Activated T-cell treated with anti-CD3 and anti-CD28 coated beads, Interleukin-2, amount 50 U/mL, for 4 hours (primary cell): ENCODE results near the gene ALKBH7. TPM values are rescaled to one million over a fixed set of nuclear protein-coding genes. Genes with fewer than 3 reads are reported as not detected.
A peak's percentile ranks its signal among the peaks of the same experiment; 100 is the strongest.

Source experiments
- ATAC-seq, 2 donors: fragments of 200-7000 bp; cut with Tn5 transposase; one replicate each; pipeline ENCODE4 v1.10.0; 2021
- DNase-seq: peaks from one replicate; pipeline ENCODE4 v3.0.0-alpha.2; 2020
- H3K27me3 Mint-ChIP-seq: one replicate; pipeline ENCODE4 v1.8.0; 2021; ENCODE audit warnings: low read depth, mixed read lengths
- H3K36me3 Mint-ChIP-seq: one replicate; pipeline ENCODE4 v1.8.0; 2022; ENCODE audit warnings: mixed read lengths; ENCODE audit not compliant: insufficient read depth
- H3K4me1 Mint-ChIP-seq: one replicate; pipeline ENCODE4 v1.8.0; 2021; ENCODE audit warnings: low read depth, mixed read lengths
- H3K4me3 Mint-ChIP-seq: one replicate; pipeline ENCODE4 v1.8.0; 2021; ENCODE audit warnings: mild to moderate bottlenecking, moderate library complexity, mixed read lengths
- H3K9me3 Mint-ChIP-seq: one replicate; pipeline ENCODE4 v1.8.0; 2021; ENCODE audit warnings: mixed read lengths
- total RNA-seq, 3 donors: library from RNA; stranded (reverse); gene quantifications; one replicate each; pipeline ENCODE4 v1.2.1, GENCODE V29; 2021

The ALKBH7 gene
- total RNA-seq, 3 donors from 2014 or later = 28.8 to 37.7 (median 36.3) TPM

- Mint-ChIP-seq H3K9me3 (no peaks in the 10 kb centered on the region), H3K27me3 (no peaks in the 10 kb centered on the region), H3K36me3 (peaks cover 31% of the 10 kb centered on the region), H3K4me3 (no peak overlapping the region), H3K4me1 (peaks cover 24% of the 10 kb centered on the region)
- DNase-seq = no peak
- no peak for ATAC-seq
These were observed 46.0 kb downstream of the ALKBH7 start for GRCh38 chr19:6418562-6418932.

GRCh38 chr19:6421075-6422014, 48.8 kb downstream of the ALKBH7 start:
- Mint-ChIP-seq H3K4me3 (peak overlapping the region; percentile 94), H3K36me3 (peaks cover 25% of the 10 kb centered on the region), H3K4me1 (peaks cover 33% of the 10 kb centered on the region), H3K27me3 (no peaks in the 10 kb centered on the region), H3K9me3 (no peaks in the 10 kb centered on the region)
- ATAC-seq (no peak), DNase-seq (no peak)

GRCh38 chr19:6423499-6424194, 51.1 kb downstream of the ALKBH7 start:
- Mint-ChIP-seq H3K27me3 (no peaks in the 10 kb centered on the region), H3K9me3 (no peaks in the 10 kb centered on the region), H3K4me1 (peaks cover 33% of the 10 kb centered on the region), H3K36me3 (peaks cover 22% of the 10 kb centered on the region), H3K4me3 (peak overlapping the region; percentile 94)
- no peak for DNase-seq
- no peak for ATAC-seq

- DNase-seq (peak; percentile 48), ATAC-seq (no peak)
- H3K4me1 Mint-ChIP-seq = peaks cover 33% of the 10 kb centered on the region
- H3K9me3 Mint-ChIP-seq = no peaks in the 10 kb centered on the region
- H3K4me3 Mint-ChIP-seq = peak within 1 kb of the TSS; percentile 94
- H3K36me3 Mint-ChIP-seq = peaks cover 20% of the 10 kb centered on the region
- H3K27me3 Mint-ChIP-seq = no peaks in the 10 kb centered on the region
These were observed 51.8 kb downstream of the ALKBH7 start, which contains the start of gene KHSRP for GRCh38 chr19:6424195-6424938. KHSRP (minus strand) TSS chr19:6424811; CDS start chr19:6424701, 110 bp downstream.

Other genes starting within 250 kb of the ALKBH7 start
- gene ACSBG2, start 237.1 kb upstream of the ALKBH7 start, total RNA-seq = not detected
- 100 to 1,000 TPM; 105 to 118 (median 109) TPM for gene MLLT1, start 92.8 kb upstream of the ALKBH7 start, total RNA-seq
- under 1 TPM; 0.13 to 0.22 (median 0.15) TPM for gene ACER1, start 39.2 kb upstream of the ALKBH7 start, total RNA-seq
- 100 to 1,000 TPM; 228 to 249 (median 237) TPM for gene CLPP, start 11.3 kb upstream of the ALKBH7 start, total RNA-seq
- gene PSPN, start 3.1 kb downstream of the ALKBH7 start, total RNA-seq = 1 to 10 TPM; 1.4 to 1.9 (median 1.4) TPM
- 10 to 100 TPM; 68.6 to 77.9 (median 75.1) TPM for gene GTF2F1, start 20.4 kb downstream of the ALKBH7 start, total RNA-seq
- 100 to 1,000 TPM; 513 to 596 (median 530) TPM for gene KHSRP, start 52.0 kb downstream of the ALKBH7 start, total RNA-seq
- gene SLC25A41, start 61.0 kb downstream of the ALKBH7 start, total RNA-seq = not detected
- gene SLC25A23, start 87.0 kb downstream of the ALKBH7 start, total RNA-seq = 10 to 100 TPM; 10.5 to 12.4 (median 11.9) TPM
- 1 to 10 TPM; 1.6 to 1.8 (median 1.8) TPM for gene CRB3, start 91.5 kb downstream of the ALKBH7 start, total RNA-seq
- gene DENND1C, start 109.0 kb downstream of the ALKBH7 start, total RNA-seq = 10 to 100 TPM; 50.9 to 59.1 (median 55.8) TPM
- 1 to 10 TPM; 4.8 to 9.2 (median 7.8) TPM for gene TUBB4A, start 129.5 kb downstream of the ALKBH7 start, total RNA-seq
- gene TNFSF9, start 158.2 kb downstream of the ALKBH7 start, total RNA-seq = 1 to 10 TPM; 3.5 to 7.4 (median 3.8) TPM
- 10 to 100 TPM in 1 of 3 donors, 1 to 10 TPM in 2; 4.6 to 13.6 (median 6.6) TPM for gene CD70, start 218.4 kb downstream of the ALKBH7 start, total RNA-seq